ENCODE measurements around the gene DNAJC5. TPM values are rescaled to one million over a fixed set of nuclear protein-coding genes. Genes with fewer than 3 reads are reported as not detected.

DNAJC5 gene
- total RNA-seq, 1 donor from 2014 or later: 44.2 TPM

DNA sequence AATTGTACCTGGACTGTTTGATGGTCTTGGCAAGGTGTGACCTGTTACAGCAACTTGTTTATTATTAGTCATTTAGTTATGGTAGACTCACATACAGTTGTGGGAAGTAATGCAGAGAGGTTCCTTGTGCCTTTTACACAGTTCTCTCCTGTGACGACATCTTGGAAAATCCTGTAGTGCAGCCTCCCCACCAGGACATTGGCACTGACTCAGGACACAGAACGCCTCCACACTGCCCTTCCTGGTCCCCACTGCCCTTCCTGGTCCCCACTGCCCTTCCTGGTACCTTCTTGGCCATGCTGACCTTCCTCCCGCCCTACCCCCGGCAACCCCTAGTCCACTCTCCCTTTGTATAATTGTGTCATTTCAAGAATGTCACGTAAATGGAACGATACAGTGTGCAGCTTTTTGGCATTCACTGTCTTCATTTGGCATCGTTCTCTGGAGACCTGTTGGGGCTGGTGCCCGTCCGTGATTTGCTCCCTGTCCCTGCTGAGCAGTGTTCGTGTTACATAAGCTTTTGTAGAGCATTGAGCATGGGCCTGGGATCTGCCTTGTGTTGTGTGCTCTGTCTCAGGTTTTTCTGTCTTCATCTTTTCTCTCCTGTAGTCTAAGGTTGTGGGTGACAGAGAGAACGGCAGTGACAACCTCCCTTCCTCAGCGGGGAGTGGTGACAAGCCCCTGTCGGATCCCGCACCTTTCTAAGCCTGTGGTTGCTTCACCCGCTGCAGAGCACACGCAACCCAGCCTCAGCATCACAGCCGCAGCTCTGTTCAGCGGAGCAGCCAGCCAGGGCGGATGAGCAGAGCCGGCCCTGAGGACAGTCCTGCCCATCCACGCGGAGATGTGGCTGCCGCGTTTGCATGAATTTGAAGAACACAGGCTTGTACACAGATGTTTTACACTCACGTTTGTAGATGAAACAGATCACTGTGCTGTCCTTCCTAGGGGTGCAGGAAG lies 5.4 kb upstream of the DNAJC5 start:
- TF ChIP-seq, protein P1, sequence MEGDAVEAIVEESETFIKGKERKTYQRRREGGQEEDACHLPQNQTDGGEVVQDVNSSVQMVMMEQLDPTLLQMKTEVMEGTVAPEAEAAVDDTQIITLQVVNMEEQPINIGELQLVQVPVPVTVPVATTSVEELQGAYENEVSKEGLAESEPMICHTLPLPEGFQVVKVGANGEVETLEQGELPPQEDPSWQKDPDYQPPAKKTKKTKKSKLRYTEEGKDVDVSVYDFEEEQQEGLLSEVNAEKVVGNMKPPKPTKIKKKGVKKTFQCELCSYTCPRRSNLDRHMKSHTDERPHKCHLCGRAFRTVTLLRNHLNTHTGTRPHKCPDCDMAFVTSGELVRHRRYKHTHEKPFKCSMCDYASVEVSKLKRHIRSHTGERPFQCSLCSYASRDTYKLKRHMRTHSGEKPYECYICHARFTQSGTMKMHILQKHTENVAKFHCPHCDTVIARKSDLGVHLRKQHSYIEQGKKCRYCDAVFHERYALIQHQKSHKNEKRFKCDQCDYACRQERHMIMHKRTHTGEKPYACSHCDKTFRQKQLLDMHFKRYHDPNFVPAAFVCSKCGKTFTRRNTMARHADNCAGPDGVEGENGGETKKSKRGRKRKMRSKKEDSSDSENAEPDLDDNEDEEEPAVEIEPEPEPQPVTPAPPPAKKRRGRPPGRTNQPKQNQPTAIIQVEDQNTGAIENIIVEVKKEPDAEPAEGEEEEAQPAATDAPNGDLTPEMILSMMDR (IDR thresholded peaks at IDR 0.05): no peak
- Mint-ChIP-seq H3K4me3 (ENCODE audit: unreplicated experiment) (no peak overlapping the region), H3K4me1 (ENCODE audit: low read depth) (peaks cover 7% of the 10 kb centered on the region), H3K9me3 (ENCODE audit: low read depth) (no peaks in the 10 kb centered on the region), H3K27me3 (ENCODE audit: low read depth) (no peaks in the 10 kb centered on the region), H3K27ac (ENCODE audit: unreplicated experiment) (no peak overlapping the region), H3K36me3 (ENCODE audit: low read depth) (peaks cover 13% of the 10 kb centered on the region)
- DNase-seq (ENCODE audit: low spot score): no peak

DNA sequence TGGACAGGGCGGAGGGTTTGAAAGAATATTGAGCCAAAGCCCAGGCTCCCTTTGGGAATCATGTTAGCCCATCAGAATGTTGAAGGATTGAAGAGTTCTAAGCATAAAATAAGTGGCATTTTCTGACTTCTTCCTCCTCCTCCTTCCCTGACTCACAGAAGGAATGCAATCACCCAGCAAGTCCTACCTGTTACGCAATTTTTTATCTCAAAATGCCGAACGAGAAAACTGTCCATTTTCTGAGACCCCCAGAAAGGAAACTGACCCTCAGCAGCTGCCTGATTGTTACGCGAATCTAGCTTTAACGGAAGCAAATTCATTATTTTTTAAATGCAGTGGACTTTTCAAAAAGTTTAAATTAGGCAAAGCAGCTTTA lies 4.7 kb upstream of the DNAJC5 start:
- no peak for DNase-seq (ENCODE audit: low spot score)
- Mint-ChIP-seq H3K27me3 (ENCODE audit: low read depth) (no peaks in the 10 kb centered on the region), H3K27ac (ENCODE audit: unreplicated experiment) (no peak overlapping the region), H3K36me3 (ENCODE audit: low read depth) (peaks cover 12% of the 10 kb centered on the region), H3K4me1 (ENCODE audit: low read depth) (peaks cover 8% of the 10 kb centered on the region), H3K4me3 (ENCODE audit: unreplicated experiment) (no peak overlapping the region), H3K9me3 (ENCODE audit: low read depth) (no peaks in the 10 kb centered on the region)
- TF ChIP-seq, protein P1 (IDR thresholded peaks at IDR 0.05): no peak

DNA sequence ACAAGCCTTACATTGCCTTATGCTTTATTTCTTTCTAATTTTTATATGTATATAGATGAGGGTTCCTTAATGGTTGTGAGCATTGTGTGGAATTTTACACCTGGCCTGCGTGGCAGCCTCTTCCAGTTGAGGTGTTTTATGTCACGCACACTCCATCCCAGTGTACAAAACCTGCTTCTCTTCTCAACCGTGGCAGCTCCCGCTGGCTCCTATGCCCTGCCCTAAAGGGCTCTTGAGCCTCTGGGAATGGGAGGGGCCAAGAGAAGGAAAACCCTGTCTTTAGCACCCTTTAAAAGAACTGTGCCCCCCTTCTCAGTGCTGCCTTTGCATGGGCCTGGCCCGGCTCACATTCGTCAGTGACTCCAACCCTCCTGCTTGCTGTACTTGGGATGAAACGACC lies 4.3 kb upstream of the DNAJC5 start:
- no peak overlapping the region for H3K27ac Mint-ChIP-seq (ENCODE audit: unreplicated experiment)
- H3K9me3 Mint-ChIP-seq (ENCODE audit: low read depth): no peaks in the 10 kb centered on the region
- no peaks in the 10 kb centered on the region for H3K27me3 Mint-ChIP-seq (ENCODE audit: low read depth)
- peaks cover 10% of the 10 kb centered on the region for H3K36me3 Mint-ChIP-seq (ENCODE audit: low read depth)
- TF ChIP-seq, protein P1 (IDR thresholded peaks at IDR 0.05): no peak
- H3K4me1 Mint-ChIP-seq (ENCODE audit: low read depth): peaks cover 8% of the 10 kb centered on the region
- DNase-seq (ENCODE audit: low spot score): no peak
- H3K4me3 Mint-ChIP-seq (ENCODE audit: unreplicated experiment): no peak overlapping the region

DNA sequence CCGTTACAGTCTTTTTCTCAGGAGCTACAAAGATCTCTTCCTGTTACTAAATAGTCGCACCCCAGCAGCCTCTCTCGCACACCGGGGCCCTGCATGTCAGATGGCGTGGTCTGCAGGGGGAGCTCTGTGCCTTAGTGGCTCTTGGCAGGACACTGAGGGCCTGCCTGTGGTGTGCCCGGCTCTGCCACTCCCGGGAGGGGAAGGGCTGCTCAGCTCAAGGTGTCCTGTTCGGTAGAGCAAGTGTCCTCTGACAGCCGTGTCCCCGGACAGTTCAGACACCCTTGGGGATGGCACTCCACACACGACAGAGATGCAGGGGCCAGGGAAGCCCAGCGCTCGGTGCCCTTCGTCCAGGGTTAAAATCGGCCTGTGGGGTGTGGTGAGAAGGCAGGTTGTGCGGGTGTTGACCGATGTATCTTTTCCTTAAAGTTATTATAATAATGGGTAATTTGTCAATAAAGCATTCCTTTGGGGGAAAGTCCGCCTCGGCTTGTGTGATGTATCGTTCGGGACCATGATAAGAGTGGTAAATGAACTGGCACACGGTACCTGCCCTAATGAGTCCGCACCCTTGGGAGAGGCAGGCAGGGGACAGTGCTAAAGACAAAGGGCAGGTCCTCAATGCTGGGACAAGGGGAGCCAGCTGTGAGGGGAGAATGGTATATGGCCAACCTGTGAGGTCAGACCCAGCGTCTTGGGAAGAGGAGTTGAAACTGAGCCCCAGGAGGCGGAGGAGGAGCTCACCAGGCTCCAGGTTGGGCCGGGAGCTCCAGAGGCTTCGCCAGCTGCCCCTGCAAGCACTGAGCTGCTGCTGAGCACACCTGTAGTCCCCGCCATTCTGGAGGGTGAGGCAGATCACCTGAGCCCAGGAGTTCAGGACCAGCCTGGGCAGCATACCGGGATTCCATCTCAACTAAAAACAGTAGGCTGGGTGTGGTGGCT lies 3.6 kb upstream of the DNAJC5 start:
- no peaks in the 10 kb centered on the region for H3K27me3 Mint-ChIP-seq (ENCODE audit: low read depth)
- peaks cover 10% of the 10 kb centered on the region for H3K36me3 Mint-ChIP-seq (ENCODE audit: low read depth)
- peaks cover 14% of the 10 kb centered on the region for H3K4me1 Mint-ChIP-seq (ENCODE audit: low read depth)
- no peak overlapping the region for H3K27ac Mint-ChIP-seq (ENCODE audit: unreplicated experiment)
- no peaks in the 10 kb centered on the region for H3K9me3 Mint-ChIP-seq (ENCODE audit: low read depth)
- DNase-seq (ENCODE audit: low spot score): no peak
- TF ChIP-seq, protein P1 (IDR thresholded peaks at IDR 0.05): no peak
- no peak overlapping the region for H3K4me3 Mint-ChIP-seq (ENCODE audit: unreplicated experiment)

DNA sequence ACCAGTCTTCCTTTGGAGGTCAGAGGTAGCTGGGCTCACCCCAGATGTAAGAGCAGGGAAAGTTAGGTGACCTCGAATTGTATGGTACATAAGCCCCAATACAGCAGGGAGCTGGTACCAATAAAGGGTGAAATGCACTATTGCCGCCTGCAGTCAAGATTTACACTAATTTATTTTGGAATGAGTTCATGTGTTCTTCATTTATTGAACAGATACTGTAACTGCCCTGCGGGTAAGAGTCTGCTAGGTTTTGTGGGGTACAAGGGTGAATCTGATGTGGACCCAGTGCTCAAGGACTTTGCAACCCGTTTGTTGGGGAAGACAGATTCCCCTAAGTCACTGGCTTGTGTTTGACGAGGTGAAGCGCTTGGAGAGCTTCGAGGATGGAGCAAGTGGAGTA lies 2.5 kb upstream of the DNAJC5 start:
- no peak for DNase-seq (ENCODE audit: low spot score)
- Mint-ChIP-seq H3K4me3 (ENCODE audit: unreplicated experiment) (no peak overlapping the region), H3K27ac (ENCODE audit: unreplicated experiment) (peak overlapping the region; percentile 17), H3K9me3 (ENCODE audit: low read depth) (no peaks in the 10 kb centered on the region), H3K36me3 (ENCODE audit: low read depth) (peaks cover 9% of the 10 kb centered on the region), H3K4me1 (ENCODE audit: low read depth) (peaks cover 23% of the 10 kb centered on the region), H3K27me3 (ENCODE audit: low read depth) (no peaks in the 10 kb centered on the region)
- TF ChIP-seq, protein P1 (IDR thresholded peaks at IDR 0.05): no peak
